PC-3 (cell line): ENCODE results near the gene RNF113B. TPM values are rescaled to one million over a fixed set of nuclear protein-coding genes. Genes with fewer than 3 reads are reported as not detected.
A peak's percentile ranks its signal among the peaks of the same experiment; 100 is the strongest.

Experiments
- ATAC-seq: fragments of 200-7000 bp; cut with Tn5 transposase; 2 replicates; pipeline ENCODE4 v1.9.1; 2020; ENCODE audit warnings: mild to moderate bottlenecking, moderate library complexity
- BruUV-seq: library from RNA; stranded (reverse); fragments of 400-500 nt; replicated peaks from 2 replicates; lab custom pipeline; 2021; lab: Mats Ljungman, UMichigan
- CTCF ChIA-PET: fragments of 300-600 bp; sonication (Branson Sonifier 250); formaldehyde crosslinking; loops from one replicate; lab custom pipeline; 2022; ENCODE audit warnings: antibody characterized with exemption; lab: Charles Lee
- POLR2A ChIA-PET: fragments of 300-600 bp; sonication (Branson Sonifier 250); formaldehyde crosslinking; loops from one replicate; lab custom pipeline; 2022; ENCODE audit warnings: antibody characterized with exemption; ENCODE audit not compliant: unreplicated experiment; lab: Charles Lee
- DNase-seq: peaks from one replicate; pipeline ENCODE4 v3.0.0-alpha.2; 2015
- H2AFZ ChIP-seq: fragments of 300-600 bp; sonication (generic); 2 replicates; pipeline ENCODE4 v1.6.0; 2016; ENCODE audit warnings: antibody characterized with exemption, low read length
- H3F3A ChIP-seq: fragments of 300-600 bp; sonication (generic); one replicate; pipeline ENCODE4 v1.6.0; 2017; ENCODE audit warnings: antibody characterized with exemption, low read length, control low read depth, mild to moderate bottlenecking; ENCODE audit not compliant: unreplicated experiment
- H3K27ac ChIP-seq: fragments of 300-600 bp; sonication (generic); 2 replicates; pipeline ENCODE4 v1.5.1; 2016; ENCODE audit warnings: mild to moderate bottlenecking, low read length
- H3K27me3 ChIP-seq: fragments of 300-600 bp; sonication (generic); 2 replicates; pipeline ENCODE4 v1.6.1; 2016; ENCODE audit warnings: low read length, mixed read lengths
- H3K36me3 ChIP-seq: fragments of 300-600 bp; sonication (generic); 2 replicates; pipeline ENCODE4 v1.6.1; 2016; ENCODE audit warnings: low read depth, mixed run types, low read length, mixed read lengths
- H3K4me1 ChIP-seq: fragments of 300-600 bp; sonication (generic); 2 replicates; pipeline ENCODE4 v1.5.1; 2016; ENCODE audit warnings: low read length; ENCODE audit not compliant: insufficient read depth
- H3K4me2 ChIP-seq: fragments of 300-600 bp; sonication (generic); 2 replicates; pipeline ENCODE4 v1.6.0; 2016; ENCODE audit warnings: low read length
- H3K4me3 ChIP-seq: fragments of 300-600 bp; sonication (generic); 2 replicates; pipeline ENCODE4 v1.5.1; 2016; ENCODE audit warnings: mild to moderate bottlenecking, low read length, mixed read lengths
- H3K79me2 ChIP-seq: fragments of 300-600 bp; sonication (generic); 2 replicates; pipeline ENCODE4 v1.6.1; 2017; ENCODE audit warnings: low read length, mixed read lengths
- H3K9ac ChIP-seq: fragments of 300-600 bp; sonication (generic); 2 replicates; pipeline ENCODE4 v1.6.0; 2016; ENCODE audit warnings: mild to moderate bottlenecking, low read length
- H3K9me2 ChIP-seq: fragments of 300-600 bp; sonication (generic); replicated peaks from 2 replicates; pipeline ENCODE4 v1.6.1; 2016; ENCODE audit warnings: mixed run types, low read length, mixed read lengths
- H3K9me3 ChIP-seq: fragments of 300-600 bp; sonication (generic); 2 replicates; pipeline ENCODE4 v1.6.1; 2016; ENCODE audit warnings: low read length, mixed read lengths
- H4K20me1 ChIP-seq: fragments of 300-600 bp; sonication (generic); 2 replicates; pipeline ENCODE4 v1.6.1; 2016; ENCODE audit warnings: low read length, mixed read lengths
- CTCF ChIP-seq: fragments of 300-600 bp; sonication (generic); conservative IDR thresholded peaks from 2 replicates; pipeline ENCODE4 v1.5.1; 2017; ENCODE audit warnings: antibody characterized with exemption, low read depth, mild to moderate bottlenecking, low read length
- EZH2 ChIP-seq: fragments of 300-600 bp; sonication (generic); IDR thresholded peaks from one replicate; pipeline ENCODE4 v1.6.1; 2017; ENCODE audit warnings: antibody characterized with exemption, mild to moderate bottlenecking, low read length; ENCODE audit not compliant: unreplicated experiment
- EZH2phosphoT487 ChIP-seq: fragments of 300-600 bp; sonication (generic); IDR thresholded peaks from 2 replicates; pipeline ENCODE4 v1.6.1; 2018; ENCODE audit warnings: mild to moderate bottlenecking, antibody characterized with exemption, low read length, borderline replicate concordance
- intact Hi-C: fragments of 100-400 bp; cut with micrococcal nuclease; formaldehyde crosslinking; loops from 2 replicates; pipeline ENCODE4 v1.9.0; 2023
- total RNA-seq: library from RNA; depleted of rRNA; stranded (reverse); fragments of >200 nt; gene quantifications from 2 replicates; pipeline ENCODE4 v1.2.3, GENCODE V29; 2014

RNF113B gene
- total RNA-seq, 1 experiment from 2014 or later, result not detected

- DNase-seq (no peak), ATAC-seq (no peak)
- no peaks in the 10 kb centered on the region for H3K9me2 ChIP-seq
- H3F3A ChIP-seq, result peaks cover 12% of the 10 kb centered on the region
- intact Hi-C loops, result no loop called here
- H3K9ac ChIP-seq, result no peak overlapping the region
- H3K27ac ChIP-seq, result no peak overlapping the region
- no peaks in the 10 kb centered on the region for H3K27me3 ChIP-seq
- H4K20me1 ChIP-seq, result no peaks in the 10 kb centered on the region
- POLR2A ChIA-PET, result no interaction called here
- no peak overlapping the region for H3K4me3 ChIP-seq
- H3K4me1 ChIP-seq, result peaks cover 50% of the 10 kb centered on the region
- TF ChIP-seq EZH2, result no peak
- TF ChIP-seq CTCF, result no peak
- no peak for TF ChIP-seq EZH2phosphoT487
- no peaks in the 10 kb centered on the region for H3K36me3 ChIP-seq
- no peak overlapping the region for H2AFZ ChIP-seq
- no peaks in the 10 kb centered on the region for H3K9me3 ChIP-seq
- CTCF ChIA-PET, result no interaction called here
- no TSS peak for BruUV-seq
- no peaks in the 10 kb centered on the region; the same call in none of the 2 replicates for H3K79me2 ChIP-seq
- H3K4me2 ChIP-seq, result no peak overlapping the region
These were observed 40.5 kb upstream of the RNF113B start for GRCh38 chr13:98217597-98217996.

- Histone ChIP-seq H3K27me3 (no peaks in the 10 kb centered on the region), H3K9ac (0 out of 2 replicates have a peak overlapping the region, but pooled peaks have one; percentile 14), H4K20me1 (no peaks in the 10 kb centered on the region), H3K4me3 (no peak overlapping the region), H3K9me3 (no peaks in the 10 kb centered on the region), H3K79me2 (peaks cover under 1% of the 10 kb centered on the region), H3K27ac (peak overlapping the region; percentile 97), H3K4me2 (no peak overlapping the region), H3K9me2 (no peaks in the 10 kb centered on the region), H3K36me3 (no peaks in the 10 kb centered on the region), H3F3A (peaks cover 12% of the 10 kb centered on the region), H3K4me1 (peaks cover 50% of the 10 kb centered on the region), H2AFZ (no peak overlapping the region)
- no TSS peak for BruUV-seq
- ATAC-seq, result no peak
- ChIA-PET CTCF (no interaction called here), POLR2A (no interaction called here)
- no peak for DNase-seq
- intact Hi-C loops, result no loop called here
- no peak for TF ChIP-seq EZH2phosphoT487
- no peak for TF ChIP-seq CTCF
- no peak for TF ChIP-seq EZH2
These were observed 39.7 kb upstream of the RNF113B start for GRCh38 chr13:98216711-98217285.

- intact Hi-C loops, result no loop called here
- DNase-seq, result peak; percentile 69
- peaks cover 7% of the 10 kb centered on the region for H3K79me2 ChIP-seq
- ChIA-PET CTCF (no interaction called here), POLR2A (no interaction called here)
- H4K20me1 ChIP-seq, result no peaks in the 10 kb centered on the region
- peaks cover 48% of the 10 kb centered on the region for H3K4me1 ChIP-seq
- H3K4me3 ChIP-seq, result no peak overlapping the region
- no TSS peak for BruUV-seq
- no peaks in the 10 kb centered on the region for H3K27me3 ChIP-seq
- H3K9ac ChIP-seq, result peak overlapping the region; percentile 14; the same call in 1 of the 2 replicates
- H3F3A ChIP-seq, result peaks cover 12% of the 10 kb centered on the region
- peak; percentile 23; the same call in 1 of the 2 replicates for ATAC-seq
- H3K9me3 ChIP-seq, result no peaks in the 10 kb centered on the region
- peak overlapping the region; percentile 97 for H3K27ac ChIP-seq
- no peaks in the 10 kb centered on the region for H3K36me3 ChIP-seq
- no peak overlapping the region; the same call in 1 of the 2 replicates for H2AFZ ChIP-seq
- no peaks in the 10 kb centered on the region for H3K9me2 ChIP-seq
- H3K4me2 ChIP-seq, result peak overlapping the region; percentile 5; the same call in 1 of the 2 replicates
- TF ChIP-seq EZH2phosphoT487 (no peak), CTCF (no peak), EZH2 (no peak)
These were observed 39.1 kb upstream of the RNF113B start for GRCh38 chr13:98216135-98216565.
